ENCODE data around the gene SPP1.

Gene SPP1

DNA sequence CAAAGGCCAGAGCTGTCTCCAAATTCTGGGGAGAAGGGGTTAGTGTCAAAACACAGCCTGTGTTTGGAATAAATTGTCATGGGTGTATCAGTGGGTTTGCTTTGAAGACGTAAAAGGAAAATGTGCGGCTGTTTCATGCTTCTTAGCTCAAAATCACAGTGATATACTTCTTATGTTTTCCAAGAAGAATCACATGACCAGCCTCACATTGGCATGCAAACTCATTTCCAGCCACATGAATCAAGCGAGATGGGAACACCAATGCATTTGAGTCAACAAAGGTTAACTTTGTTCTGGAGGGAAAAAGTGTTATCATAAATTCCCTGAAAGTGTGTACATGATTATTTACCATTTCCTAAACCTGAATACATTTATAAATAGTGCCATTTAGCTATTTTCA lies 19.0 kb upstream of the SPP1 start:
- no peak for DNase-seq (ENCODE audit: low spot score)

DNA sequence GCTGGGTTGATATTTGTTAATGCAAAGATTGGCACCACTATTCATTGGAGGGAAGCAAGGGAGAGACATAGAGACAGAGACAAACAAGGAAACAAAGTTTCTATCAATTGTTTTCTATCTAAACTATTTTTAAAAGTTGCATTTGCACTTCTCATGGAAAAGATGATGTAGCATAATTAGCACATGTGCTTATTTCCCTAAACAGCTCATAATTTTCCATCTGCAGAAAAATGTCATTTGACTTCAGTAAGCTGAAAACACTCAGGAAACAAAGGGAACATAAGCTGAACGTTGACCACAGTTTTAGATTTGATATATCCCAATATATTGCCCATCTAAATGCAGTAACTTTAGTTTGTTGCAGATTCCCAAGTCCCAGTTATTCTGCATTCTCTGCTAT lies 18.5 kb upstream of the SPP1 start:
- DNase-seq (ENCODE audit: low spot score): no peak

DNA sequence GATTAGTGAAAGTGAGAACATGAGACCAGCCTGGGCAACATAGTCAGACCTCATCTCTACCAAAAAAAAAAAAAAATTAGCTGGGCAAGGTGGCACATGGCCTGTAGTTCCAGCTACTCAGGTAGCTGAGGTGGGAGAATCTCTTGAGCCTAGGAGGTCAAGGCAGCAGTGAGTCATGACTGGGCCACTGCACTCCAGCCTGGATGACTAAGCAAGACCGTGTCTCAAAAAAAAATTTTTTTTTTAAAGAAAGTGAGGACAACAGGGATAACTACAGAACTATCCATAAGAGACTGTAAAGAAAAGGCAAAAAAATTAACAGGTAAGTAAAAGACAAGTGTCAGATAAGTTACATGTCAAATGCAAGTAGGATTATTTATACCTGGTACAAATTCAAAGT lies 13.5 kb upstream of the SPP1 start:
- no peak for DNase-seq (ENCODE audit: low spot score)

DNA sequence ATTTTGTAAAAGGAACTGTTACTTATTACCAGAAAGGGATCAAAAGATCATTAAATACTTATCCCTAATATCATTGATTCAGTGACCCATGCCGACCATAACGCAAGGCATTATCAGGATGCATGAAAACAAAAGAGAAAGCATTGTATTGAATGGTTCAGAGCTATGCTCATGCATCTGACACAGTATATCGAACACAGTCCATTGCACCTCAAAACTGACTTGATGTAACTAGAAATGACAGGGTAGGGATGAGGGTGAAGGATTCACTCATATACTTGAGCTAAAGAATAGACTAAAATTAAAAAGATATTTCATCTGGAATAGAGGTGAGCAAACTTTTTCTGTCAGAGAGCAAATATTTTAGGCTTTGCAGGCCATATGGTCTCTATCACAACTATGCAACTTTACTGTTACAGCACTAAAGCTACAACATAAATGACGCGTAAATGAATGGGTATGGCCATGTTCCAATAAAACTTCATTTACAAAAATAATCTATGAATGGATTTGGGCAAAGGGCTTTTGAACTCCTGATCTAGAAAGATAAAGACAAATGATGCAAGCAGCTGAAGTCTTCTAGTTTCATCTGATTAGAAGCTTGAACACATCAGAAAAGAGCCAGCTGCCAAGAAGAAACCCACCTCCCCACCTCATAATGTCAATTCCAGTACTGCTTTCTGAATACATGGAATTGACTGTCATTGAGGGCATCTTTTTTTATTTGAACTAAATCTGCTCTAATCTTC lies 12.9 kb upstream of the SPP1 start:
- no peak for DNase-seq (ENCODE audit: low spot score)

DNA sequence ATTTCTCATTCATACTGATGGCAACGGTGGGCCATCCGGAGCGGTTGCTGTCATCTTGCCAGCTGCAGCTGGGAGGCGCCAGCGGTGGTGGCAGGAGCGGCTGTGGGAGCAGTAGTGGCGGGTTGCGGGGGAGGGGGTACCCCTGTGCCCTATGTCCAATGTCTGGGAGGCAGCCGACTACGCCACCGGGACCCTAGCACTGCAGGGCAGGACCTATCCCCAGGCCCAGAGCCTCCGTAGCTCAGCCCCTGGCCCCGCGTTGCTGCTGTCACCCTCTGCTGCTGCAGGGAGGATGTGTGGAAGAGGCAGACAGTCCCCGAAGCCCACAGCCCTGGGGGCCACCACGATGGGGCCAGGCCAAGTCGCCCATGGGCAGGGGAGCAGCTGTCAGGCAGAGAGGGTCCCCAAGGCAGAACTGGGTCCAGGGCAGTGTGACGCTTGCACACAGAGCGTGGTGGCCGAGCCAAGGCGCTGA lies 10.0 kb upstream of the SPP1 start:
- no peak for DNase-seq (ENCODE audit: low spot score)

DNA sequence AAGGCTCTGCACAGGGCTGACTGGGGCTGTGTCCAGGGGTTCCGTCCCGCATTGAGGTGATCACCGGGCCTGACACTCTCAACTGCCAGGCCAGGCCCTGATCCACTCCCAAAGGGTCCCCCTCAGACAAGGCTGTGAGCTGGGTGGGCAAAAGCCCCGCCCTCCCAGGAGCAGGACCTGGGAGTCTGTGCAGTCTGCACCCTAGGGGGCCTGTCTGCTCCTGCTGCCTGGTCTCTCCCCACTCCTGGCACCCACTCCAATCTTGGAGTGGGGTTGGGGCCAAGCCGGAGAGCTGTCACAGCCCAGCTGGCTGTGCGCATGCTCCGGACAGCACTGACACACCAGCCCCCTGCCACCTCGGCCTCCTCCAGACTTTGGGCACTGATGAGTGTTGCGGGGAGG lies 9.4 kb upstream of the SPP1 start:
- DNase-seq (ENCODE audit: low spot score): no peak

DNA sequence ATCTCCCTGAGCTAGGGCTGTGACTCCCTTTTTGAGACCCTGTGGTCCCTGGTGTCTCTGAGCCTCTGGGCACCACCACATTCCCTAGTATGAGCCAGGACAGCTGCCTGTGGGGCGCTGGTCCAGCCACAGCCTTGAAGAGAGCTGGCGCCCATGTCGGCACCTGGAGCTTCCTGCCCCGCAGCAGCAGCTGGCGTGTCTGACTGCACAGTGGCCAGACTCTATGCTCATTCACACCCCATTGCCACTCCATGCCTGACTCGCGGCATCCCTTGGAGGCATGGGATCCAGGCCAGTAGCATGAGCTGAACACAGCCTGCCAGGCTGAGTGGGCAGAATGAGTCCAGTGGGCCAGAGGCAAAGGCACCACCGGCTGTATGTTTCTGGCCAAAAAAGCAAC lies 8.3 kb upstream of the SPP1 start:
- no peak for DNase-seq (ENCODE audit: low spot score)

DNA sequence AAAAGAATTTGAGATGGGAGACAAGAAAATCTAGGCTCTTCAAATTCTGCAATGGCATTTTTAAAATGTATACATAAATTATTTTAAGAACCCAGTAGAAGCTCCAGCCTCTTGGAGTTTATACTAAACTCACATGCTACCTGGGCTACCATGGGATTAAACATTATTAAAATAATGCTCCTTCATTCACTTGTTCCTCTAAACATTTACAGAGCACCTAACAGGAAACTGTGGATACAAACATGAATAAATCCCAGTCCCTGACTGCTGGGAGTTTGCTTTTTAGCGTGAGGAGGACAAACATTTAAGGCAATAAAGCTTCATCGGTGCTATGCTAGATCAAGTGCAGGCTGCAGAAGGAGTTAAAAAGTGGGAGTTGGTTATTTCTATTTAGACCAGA lies 5.4 kb upstream of the SPP1 start:
- no peak for DNase-seq (ENCODE audit: low spot score)

DNA sequence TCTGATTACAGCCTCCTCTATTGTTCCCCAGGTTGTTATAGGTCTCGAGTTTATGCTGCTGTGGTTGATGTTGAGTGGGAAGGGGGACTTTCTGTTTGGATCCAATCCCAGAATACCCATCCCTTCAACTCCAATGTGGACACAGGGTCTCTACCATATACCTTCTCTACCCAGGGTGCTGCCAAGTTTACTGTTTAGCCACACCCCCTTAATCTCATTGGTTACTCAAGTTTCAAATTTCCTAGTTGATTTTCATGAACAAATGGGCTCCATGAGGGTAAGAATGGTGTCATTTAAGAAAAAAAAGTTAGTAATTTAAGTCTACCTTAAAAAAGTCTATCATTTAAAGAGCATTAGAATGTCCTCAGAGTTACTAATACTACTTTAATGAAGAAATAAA lies 3.6 kb upstream of the SPP1 start:
- no peak for DNase-seq (ENCODE audit: low spot score)

DNA sequence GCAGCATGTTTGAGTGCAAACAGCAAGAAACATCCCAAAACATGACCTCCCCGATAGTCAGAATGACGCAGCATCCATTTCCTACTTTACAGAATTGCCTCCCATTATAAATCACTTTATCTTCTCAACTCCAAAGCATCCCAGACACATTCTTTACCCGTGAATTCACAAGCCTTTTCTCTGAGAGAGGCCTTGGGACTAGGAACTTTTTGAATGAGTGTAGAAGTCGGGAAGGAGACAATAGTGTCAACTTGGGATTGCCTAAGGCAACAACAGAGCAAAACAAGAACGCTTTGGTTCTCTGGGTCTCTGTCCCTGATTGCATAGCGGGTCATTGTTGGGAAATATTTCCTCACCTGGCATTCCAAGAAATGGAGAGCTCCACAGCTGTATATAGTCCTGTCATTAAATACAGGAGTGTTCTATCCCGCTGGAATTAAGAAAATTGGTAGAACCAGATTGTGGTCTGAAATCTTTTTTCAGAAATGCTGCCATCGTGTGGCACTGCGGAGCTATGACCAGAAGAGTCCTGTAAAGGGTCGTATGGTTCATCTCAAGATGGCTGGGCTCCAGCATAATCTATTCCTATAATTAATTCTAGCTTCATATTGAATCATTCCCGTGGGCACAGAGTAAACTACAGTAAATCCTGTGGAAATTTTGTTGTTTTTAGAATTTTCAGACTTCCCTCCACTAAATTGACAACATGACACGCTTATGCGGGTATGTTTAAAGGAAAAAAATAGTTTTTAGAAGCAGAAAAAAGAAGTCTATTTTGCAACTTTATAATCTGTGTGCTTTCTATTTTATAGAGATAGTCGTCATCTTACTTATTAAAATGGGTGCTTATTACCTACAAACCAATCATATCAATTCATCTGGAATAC lies 2.0 kb upstream of the SPP1 start:
- peak; percentile 72 for DNase-seq (ENCODE audit: low spot score)

DNA sequence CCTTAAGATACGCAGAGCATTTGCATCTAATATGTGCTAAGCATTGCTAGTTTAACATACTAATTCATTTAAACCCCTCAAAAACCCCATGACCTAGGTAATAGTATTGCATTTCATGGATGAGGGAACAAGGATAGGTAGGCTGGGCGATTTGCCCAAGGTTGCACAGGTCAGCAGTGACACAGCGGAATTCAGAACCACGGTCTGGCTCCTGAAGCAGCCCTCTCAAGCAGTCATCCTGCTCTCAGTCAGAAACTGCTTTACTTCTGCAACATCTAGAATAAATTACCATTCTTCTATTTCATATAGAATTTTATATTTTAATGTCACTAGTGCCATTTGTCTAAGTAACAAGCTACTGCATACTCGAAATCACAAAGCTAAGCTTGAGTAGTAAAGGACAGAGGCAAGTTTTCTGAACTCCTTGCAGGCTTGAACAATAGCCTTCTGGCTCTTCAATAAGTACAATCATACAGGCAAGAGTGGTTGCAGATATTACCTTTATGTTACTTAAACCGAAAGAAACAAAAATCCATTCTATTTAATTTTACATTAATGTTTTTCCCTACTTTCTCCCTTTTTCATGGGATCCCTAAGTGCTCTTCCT lies 555 bp upstream of the SPP1 start:
- peak; percentile 23 for DNase-seq (ENCODE audit: low spot score)

DNA sequence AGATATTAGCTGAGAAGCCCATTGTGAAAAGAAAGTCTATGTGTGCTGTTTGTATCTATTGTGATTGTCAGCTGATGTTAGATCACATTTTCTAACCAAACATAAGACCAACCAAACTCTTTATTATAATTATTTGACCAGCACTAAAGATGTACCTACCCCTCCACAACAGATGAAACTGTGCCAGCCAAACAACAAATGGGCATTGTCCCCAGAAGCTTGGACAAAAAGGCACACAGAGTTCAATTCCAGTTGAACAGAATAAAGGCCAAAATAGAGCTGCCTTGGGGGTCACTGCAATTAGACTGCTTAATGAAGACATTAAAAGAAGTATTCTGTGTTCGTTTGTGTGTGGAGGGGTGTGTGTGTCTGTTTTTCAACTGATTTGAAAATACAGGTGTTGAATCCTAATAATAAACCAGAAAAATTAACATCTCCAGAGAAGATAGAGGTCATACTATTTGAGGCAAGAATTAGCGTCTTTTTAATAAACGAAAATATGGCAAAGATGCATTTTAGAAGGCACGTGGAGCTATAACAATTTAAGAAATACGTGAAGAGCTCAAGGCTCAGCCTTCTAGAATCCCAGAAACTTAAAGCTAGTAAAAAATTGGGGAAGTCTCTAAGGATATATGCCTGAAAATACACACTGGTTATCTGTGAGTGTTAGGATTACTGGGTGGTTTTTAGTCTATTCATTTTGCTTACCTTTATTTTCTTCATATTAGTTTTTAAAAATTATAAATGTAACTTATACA lies 2.2 kb downstream of the SPP1 start:
- DNase-seq (ENCODE audit: low spot score): no peak

DNA sequence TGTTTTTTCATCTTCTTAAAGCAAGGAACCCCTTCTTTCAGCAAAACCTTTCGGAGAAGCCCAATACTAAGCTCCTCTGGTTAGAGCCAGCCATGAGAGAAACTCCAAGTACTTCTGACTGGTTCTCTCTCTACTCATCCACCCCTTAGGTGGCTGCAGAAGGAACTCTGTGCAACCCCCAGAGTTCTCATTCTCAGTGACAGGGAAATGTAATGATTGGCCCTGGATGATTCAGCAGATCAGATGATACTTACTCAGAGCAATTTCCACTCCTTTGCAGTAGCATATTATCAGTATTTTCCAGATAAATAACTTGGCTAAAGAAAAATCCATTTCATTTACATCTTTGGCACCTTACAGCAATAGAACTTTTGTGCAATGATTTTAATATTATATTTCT lies 3.2 kb downstream of the SPP1 start:
- peak; percentile 22 for DNase-seq (ENCODE audit: low spot score)

DNA sequence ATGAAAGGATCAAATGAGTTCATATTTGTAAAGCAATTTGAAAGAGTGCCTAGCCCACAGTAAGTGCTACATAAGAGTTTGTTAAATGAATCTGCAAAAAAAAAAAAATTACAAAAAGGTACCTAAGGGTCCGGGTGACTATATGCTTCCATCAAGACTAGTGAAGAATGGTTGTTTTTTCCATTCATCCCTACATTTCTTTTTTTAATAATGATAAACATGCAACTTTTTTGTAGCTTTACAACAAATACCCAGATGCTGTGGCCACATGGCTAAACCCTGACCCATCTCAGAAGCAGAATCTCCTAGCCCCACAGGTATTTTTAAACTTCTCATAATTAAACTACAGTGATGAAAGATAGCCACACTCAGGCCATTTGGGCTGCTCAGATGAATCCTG lies 4.3 kb downstream of the SPP1 start:
- DNase-seq (ENCODE audit: low spot score): no peak

DNA sequence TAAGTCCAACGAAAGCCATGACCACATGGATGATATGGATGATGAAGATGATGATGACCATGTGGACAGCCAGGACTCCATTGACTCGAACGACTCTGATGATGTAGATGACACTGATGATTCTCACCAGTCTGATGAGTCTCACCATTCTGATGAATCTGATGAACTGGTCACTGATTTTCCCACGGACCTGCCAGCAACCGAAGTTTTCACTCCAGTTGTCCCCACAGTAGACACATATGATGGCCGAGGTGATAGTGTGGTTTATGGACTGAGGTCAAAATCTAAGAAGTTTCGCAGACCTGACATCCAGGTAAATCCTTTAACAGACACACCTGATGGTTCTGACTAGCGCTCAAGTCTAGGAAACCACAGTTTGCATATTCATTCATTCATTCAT lies 6.0 kb downstream of the SPP1 start:
- no peak for DNase-seq (ENCODE audit: low spot score)

DNA sequence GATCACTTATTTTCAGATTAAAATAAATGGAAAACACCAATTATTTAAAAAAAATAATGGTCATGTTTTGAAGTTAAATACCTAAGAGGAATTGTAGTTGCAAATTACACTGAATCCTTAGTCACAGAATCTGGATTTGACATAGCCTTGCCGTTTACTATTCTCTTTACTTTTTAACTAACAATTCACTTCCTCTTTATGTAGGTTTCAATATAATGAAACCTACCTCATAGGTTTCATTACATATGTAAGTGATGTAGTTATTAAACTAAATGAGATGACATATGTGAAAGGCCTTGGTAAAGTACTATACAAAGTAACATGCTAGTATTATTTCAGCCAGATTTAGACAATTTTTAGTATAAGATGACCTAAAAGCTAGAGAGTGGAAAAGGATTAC lies 6.5 kb downstream of the SPP1 start:
- DNase-seq (ENCODE audit: low spot score): no peak

DNA sequence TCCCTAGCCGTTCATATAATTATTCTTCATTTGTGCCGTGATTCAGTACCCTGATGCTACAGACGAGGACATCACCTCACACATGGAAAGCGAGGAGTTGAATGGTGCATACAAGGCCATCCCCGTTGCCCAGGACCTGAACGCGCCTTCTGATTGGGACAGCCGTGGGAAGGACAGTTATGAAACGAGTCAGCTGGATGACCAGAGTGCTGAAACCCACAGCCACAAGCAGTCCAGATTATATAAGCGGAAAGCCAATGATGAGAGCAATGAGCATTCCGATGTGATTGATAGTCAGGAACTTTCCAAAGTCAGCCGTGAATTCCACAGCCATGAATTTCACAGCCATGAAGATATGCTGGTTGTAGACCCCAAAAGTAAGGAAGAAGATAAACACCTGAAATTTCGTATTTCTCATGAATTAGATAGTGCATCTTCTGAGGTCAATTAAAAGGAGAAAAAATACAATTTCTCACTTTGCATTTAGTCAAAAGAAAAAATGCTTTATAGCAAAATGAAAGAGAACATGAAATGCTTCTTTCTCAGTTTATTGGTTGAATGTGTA lies 7.0 kb downstream of the SPP1 start:
- DNase-seq (ENCODE audit: low spot score): no peak

DNA sequence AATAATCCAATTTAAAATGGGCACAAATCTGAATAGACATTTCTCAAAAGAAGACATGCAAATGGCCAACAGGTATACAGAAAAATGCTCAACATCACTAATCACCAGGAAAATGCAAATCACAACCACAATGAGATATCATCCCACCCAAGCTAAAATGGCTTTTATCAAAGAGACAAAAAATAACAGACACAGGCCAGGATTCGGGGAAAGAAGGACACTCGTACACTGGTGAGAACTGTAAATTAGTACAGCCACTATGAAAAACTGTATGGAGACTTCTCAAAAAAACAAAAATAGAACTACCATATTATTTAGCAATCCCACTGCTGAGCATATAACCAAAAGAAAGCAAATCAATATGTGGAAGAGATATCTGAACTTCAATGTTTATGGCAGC lies 8.5 kb downstream of the SPP1 start:
- DNase-seq (ENCODE audit: low spot score): no peak

DNA sequence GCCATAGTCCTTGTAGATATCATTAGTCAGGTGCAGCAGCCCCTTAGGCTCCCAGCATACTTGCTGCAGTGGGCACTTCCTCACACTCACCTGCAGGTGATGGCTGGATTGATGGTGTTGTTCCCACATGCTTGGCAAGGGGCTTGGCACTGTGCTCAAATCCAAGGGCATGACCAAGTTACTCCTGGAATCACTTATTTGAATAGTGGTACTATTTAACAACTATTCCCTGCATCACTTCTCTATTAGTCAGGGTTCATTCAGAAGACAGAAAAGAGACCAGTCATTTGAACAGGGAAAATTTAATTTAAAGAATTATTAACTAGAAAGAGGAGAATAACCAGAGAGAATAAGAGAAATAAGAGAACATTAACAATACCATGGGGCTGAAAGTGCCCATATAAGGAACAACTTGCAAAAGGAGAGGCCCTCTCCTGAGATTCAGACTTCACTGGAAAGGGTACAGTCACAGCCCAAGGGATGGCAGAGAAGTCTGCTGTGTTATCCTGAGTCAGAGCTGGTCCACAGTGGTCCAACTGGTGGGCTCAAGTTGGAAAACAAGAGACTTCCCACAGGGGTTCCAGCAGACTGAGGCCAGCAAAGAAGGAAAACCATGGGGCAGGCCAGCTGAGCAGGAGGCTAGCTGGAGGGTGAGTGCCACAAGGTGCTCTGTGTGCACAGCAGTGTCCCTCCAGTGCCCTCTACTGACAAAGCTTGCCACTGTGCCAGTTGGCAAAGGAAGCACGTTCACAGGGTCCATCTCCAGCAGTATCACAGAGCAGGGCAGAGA lies 9.8 kb downstream of the SPP1 start:
- DNase-seq (ENCODE audit: low spot score): peak; percentile 82

DNA sequence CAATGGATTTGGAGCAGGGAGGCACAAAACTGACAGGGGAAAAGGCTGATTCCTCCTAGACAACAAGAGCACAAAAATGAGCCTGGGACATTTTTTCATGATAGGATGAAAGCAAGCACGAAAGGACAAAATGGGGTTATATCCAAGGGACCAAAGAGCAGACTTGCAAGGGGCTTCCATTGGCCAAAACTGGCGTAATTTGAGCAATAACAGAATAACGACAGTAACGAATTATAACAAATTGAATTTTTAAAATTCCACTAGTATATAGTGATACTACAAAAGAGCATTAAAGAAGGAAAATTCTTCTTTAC lies 10.3 kb downstream of the SPP1 start:
- DNase-seq (ENCODE audit: low spot score): no peak

DNA sequence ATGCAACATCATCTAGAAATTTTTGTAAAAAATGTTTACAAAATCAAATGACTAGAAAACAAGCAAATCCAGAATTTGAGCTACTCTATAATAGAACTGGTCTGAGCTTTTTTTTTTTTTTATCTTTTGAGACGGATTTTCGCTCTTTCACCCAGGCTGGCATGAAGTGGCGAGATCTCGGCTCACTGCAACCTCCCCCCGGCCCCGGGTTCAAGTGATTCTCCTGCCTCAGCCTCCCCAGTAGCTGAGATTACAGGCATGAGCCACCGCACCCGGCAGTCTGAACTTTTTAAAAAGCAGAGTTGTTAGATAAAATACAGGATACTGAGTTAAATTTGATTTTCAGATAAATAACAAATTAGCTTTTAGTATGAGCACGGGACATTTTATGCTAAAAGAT lies 11.0 kb downstream of the SPP1 start:
- no peak for DNase-seq (ENCODE audit: low spot score)
